HepG2 (cell line): ENCODE measurements around the gene AFF4. TPM values are rescaled to one million over a fixed set of nuclear protein-coding genes. Genes with fewer than 3 reads are reported as not detected.

Experiments used
- IKZF1 ChIP-seq: fragments of 450-650 bp; IDR thresholded peaks from 2 replicates; pipeline ENCODE4 v1.7.1; 2016
- MIXL1 ChIP-seq: IDR thresholded peaks from 2 replicates; pipeline ENCODE4 v1.6.1; 2016
- ZNF136 ChIP-seq: sonication (generic); formaldehyde crosslinking; IDR thresholded peaks from 2 replicates; pipeline ENCODE4 v1.8.1; 2022; ENCODE audit warnings: low read depth, mild to moderate bottlenecking, moderate library complexity, missing genetic modification reagents
- ZNF232 ChIP-seq: sonication (generic); formaldehyde crosslinking; IDR thresholded peaks from 2 replicates; pipeline ENCODE4 v1.4.0; 2020; ENCODE audit warnings: missing genetic modification reagents, borderline replicate concordance
- ZNF354B ChIP-seq: sonication (generic); formaldehyde crosslinking; IDR thresholded peaks from 2 replicates; pipeline ENCODE4 v1.8.0; 2022; ENCODE audit warnings: mild to moderate bottlenecking, missing genetic modification reagents
- ZNF703 ChIP-seq: sonication (generic); formaldehyde crosslinking; IDR thresholded peaks from 2 replicates; pipeline ENCODE4 v1.5.1; 2020; ENCODE audit warnings: missing genetic modification reagents, mild to moderate bottlenecking, moderate library complexity, borderline replicate concordance
- polyA plus RNA-seq, 8 experiments: library from polyadenylated mRNA; depleted of rRNA in 3 of 8; stranded (reverse) in 7 of 8; unstranded in 1 of 8; fragments of >200 nt; fragmentation: Illumina TruSeq in 4 of 8; extraction: Trizol in 4 of 8; gene quantifications; 2 replicates each; pipeline versions ENCODE4 v1.2.1 to v1.2.3, GENCODE V29; 2011 to 2016; ENCODE audit warnings: low read depth in 4 of 8, missing spikeins in 1 of 8, mixed read lengths in 1 of 8; ENCODE audit not compliant: insufficient read depth in 1 of 8
- total RNA-seq, 5 experiments: library from RNA; depleted of rRNA; stranded (reverse); fragments of >200 nt; fragmentation: Illumina TruSeq; extraction: Trizol; gene quantifications; 2 replicates each; pipeline ENCODE4 v1.2.3, GENCODE V29; 2016; ENCODE audit warnings: low read depth in 1 of 5
- TF ChIP-seq, protein P1 (sequence below), 2 experiments: fragments of 450-650 bp in 1 of 2; sonication (generic) in 1 of 2; formaldehyde crosslinking in 1 of 2; IDR thresholded peaks; 2 replicates each; pipeline versions ENCODE4 v1.6.1 to v1.8.0; 2016 to 2022; ENCODE audit warnings: antibody characterized with exemption in 1 of 2, mild to moderate bottlenecking in 1 of 2, missing genetic modification reagents in 1 of 2
- TF ChIP-seq, protein P2 (sequence below), 2 experiments: IDR thresholded peaks; 2 replicates each; pipeline ENCODE4 v1.6.1; 2011 to 2012; ENCODE audit warnings: low read length in 2 of 2, borderline replicate concordance in 1 of 2, low read depth in 1 of 2, mild to moderate bottlenecking in 1 of 2, moderate library complexity in 1 of 2
- TF ChIP-seq, protein P3 (sequence below): sonication (generic); formaldehyde crosslinking; IDR thresholded peaks from 2 replicates; pipeline ENCODE4 v1.4.0; 2020; ENCODE audit warnings: missing genetic modification reagents, mild to moderate bottlenecking, borderline replicate concordance
- TF ChIP-seq, protein P4 (sequence below): sonication (generic); formaldehyde crosslinking; IDR thresholded peaks from 2 replicates; pipeline ENCODE4 v1.4.0; 2020; ENCODE audit warnings: missing genetic modification reagents

Gene AFF4
- total and polyA plus RNA-seq, 2 of the 13 experiments (the other 11 are each of a cell fraction or from before 2014, with no cell fraction given), result 22.1 to 25.5 TPM

DNA sequence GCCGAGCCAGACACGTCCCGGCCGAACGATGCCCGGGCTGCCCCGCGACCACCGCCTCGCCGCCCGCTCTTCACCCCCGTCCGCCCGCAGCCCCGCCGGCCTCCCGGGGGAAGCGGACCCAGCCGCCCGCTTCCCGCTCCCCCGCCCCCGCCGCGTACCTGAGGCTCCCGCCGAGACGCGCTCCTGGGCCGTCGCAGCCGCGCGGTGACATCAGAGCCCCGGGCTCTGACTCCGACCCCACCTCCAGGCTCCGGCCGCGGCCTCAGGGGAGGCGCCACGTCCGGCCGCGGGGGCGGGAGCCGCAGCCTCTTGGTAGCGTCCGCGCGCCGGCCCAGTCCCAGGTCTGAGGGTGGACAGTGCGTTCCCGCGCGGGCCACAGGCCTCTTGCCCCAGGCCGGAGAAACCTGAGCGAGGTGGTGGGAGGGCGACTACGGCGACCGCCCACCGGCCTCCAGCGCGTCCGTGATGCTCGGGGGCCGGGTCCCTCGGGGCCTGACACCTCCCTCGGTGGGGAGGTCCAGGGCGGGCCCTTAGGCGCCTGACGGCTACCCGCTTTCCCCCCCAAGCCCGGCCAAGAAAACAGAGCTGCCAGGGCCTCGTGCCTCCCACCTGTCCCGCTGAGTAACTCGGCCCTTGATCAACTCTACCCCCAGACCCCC lies 132.9 kb downstream of the AFF4 start, which contains the start of gene SHROOM1 (continued):
- TF ChIP-seq, protein P1, sequence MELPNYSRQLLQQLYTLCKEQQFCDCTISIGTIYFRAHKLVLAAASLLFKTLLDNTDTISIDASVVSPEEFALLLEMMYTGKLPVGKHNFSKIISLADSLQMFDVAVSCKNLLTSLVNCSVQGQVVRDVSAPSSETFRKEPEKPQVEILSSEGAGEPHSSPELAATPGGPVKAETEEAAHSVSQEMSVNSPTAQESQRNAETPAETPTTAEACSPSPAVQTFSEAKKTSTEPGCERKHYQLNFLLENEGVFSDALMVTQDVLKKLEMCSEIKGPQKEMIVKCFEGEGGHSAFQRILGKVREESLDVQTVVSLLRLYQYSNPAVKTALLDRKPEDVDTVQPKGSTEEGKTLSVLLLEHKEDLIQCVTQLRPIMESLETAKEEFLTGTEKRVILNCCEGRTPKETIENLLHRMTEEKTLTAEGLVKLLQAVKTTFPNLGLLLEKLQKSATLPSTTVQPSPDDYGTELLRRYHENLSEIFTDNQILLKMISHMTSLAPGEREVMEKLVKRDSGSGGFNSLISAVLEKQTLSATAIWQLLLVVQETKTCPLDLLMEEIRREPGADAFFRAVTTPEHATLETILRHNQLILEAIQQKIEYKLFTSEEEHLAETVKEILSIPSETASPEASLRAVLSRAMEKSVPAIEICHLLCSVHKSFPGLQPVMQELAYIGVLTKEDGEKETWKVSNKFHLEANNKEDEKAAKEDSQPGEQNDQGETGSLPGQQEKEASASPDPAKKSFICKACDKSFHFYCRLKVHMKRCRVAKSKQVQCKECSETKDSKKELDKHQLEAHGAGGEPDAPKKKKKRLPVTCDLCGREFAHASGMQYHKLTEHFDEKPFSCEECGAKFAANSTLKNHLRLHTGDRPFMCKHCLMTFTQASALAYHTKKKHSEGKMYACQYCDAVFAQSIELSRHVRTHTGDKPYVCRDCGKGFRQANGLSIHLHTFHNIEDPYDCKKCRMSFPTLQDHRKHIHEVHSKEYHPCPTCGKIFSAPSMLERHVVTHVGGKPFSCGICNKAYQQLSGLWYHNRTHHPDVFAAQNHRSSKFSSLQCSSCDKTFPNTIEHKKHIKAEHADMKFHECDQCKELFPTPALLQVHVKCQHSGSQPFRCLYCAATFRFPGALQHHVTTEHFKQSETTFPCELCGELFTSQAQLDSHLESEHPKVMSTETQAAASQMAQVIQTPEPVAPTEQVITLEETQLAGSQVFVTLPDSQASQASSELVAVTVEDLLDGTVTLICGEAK (IDR thresholded peaks at IDR 0.05), result no peak
- TF ChIP-seq, protein P1 (CRISPR knock-in tag; IDR thresholded peaks at IDR 0.05), result no peak
- TF ChIP-seq IKZF1 (no peak), ZNF136 (CRISPR knock-in tag) (no peak), ZNF354B (CRISPR knock-in tag) (no peak), ZNF703 (no peak), ZNF232 (CRISPR knock-in tag) (no peak), MIXL1 (no peak)
- TF ChIP-seq, protein P2, sequence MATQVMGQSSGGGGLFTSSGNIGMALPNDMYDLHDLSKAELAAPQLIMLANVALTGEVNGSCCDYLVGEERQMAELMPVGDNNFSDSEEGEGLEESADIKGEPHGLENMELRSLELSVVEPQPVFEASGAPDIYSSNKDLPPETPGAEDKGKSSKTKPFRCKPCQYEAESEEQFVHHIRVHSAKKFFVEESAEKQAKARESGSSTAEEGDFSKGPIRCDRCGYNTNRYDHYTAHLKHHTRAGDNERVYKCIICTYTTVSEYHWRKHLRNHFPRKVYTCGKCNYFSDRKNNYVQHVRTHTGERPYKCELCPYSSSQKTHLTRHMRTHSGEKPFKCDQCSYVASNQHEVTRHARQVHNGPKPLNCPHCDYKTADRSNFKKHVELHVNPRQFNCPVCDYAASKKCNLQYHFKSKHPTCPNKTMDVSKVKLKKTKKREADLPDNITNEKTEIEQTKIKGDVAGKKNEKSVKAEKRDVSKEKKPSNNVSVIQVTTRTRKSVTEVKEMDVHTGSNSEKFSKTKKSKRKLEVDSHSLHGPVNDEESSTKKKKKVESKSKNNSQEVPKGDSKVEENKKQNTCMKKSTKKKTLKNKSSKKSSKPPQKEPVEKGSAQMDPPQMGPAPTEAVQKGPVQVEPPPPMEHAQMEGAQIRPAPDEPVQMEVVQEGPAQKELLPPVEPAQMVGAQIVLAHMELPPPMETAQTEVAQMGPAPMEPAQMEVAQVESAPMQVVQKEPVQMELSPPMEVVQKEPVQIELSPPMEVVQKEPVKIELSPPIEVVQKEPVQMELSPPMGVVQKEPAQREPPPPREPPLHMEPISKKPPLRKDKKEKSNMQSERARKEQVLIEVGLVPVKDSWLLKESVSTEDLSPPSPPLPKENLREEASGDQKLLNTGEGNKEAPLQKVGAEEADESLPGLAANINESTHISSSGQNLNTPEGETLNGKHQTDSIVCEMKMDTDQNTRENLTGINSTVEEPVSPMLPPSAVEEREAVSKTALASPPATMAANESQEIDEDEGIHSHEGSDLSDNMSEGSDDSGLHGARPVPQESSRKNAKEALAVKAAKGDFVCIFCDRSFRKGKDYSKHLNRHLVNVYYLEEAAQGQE (IDR thresholded peaks at IDR 0.05; ENCODE audit: borderline replicate concordance in 1 of 2, low read depth in 1 of 2, low read length in 2 of 2), result no peak
- TF ChIP-seq, protein P3, sequence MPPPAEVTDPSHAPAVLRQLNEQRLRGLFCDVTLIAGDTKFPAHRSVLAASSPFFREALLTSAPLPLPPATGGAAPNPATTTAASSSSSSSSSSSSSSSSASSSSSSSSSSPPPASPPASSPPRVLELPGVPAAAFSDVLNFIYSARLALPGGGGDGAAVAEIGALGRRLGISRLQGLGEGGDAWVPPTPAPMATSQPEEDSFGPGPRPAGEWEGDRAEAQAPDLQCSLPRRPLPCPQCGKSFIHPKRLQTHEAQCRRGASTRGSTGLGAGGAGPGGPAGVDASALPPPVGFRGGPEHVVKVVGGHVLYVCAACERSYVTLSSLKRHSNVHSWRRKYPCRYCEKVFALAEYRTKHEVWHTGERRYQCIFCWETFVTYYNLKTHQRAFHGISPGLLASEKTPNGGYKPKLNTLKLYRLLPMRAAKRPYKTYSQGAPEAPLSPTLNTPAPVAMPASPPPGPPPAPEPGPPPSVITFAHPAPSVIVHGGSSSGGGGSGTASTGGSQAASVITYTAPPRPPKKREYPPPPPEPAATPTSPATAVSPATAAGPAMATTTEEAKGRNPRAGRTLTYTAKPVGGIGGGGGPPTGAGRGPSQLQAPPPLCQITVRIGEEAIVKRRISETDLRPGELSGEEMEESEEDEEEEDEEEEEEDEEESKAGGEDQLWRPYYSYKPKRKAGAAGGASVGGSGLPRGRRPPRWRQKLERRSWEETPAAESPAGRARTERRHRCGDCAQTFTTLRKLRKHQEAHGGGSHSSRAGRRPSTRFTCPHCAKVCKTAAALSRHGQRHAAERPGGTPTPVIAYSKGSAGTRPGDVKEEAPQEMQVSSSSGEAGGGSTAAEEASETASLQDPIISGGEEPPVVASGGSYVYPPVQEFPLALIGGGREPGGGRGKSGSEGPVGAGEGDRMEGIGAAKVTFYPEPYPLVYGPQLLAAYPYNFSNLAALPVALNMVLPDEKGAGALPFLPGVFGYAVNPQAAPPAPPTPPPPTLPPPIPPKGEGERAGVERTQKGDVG (CRISPR knock-in tag), result no peak
- TF ChIP-seq, protein P4, sequence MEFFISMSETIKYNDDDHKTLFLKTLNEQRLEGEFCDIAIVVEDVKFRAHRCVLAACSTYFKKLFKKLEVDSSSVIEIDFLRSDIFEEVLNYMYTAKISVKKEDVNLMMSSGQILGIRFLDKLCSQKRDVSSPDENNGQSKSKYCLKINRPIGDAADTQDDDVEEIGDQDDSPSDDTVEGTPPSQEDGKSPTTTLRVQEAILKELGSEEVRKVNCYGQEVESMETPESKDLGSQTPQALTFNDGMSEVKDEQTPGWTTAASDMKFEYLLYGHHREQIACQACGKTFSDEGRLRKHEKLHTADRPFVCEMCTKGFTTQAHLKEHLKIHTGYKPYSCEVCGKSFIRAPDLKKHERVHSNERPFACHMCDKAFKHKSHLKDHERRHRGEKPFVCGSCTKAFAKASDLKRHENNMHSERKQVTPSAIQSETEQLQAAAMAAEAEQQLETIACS, result no peak
